GM11168 (cell line): Measurements from ENCODE around the gene ANKRD11.

Experiments
- in situ Hi-C: fragments of 300-500 bp; cut with MboI; formaldehyde crosslinking; loops from one replicate; pipeline ENCODE4 v1.12.0; 2022; ENCODE audit warnings: low sequenced_read_pairs; ENCODE audit not compliant: unreplicated experiment

The ANKRD11 gene

GRCh38 chr16:89242795-89243200 lies 247.6 kb downstream of the ANKRD11 start:
- in situ Hi-C loops: no loop called here

GRCh38 chr16:89241187-89242007 lies 249.0 kb downstream of the ANKRD11 start:
- in situ Hi-C loops: no loop called here

- in situ Hi-C loops: no loop called here
Measured at GRCh38 chr16:89237733-89238132, 252.6 kb downstream of the ANKRD11 start.

- in situ Hi-C loops: no loop called here
Measured at GRCh38 chr16:89233678-89234490, 256.5 kb downstream of the ANKRD11 start.

GRCh38 chr16:89232107-89232506 lies 258.3 kb downstream of the ANKRD11 start:
- in situ Hi-C loops: no loop called here

GRCh38 chr16:89230255-89230654 lies 260.1 kb downstream of the ANKRD11 start:
- in situ Hi-C loops: no loop called here

GRCh38 chr16:89224665-89225064 lies 265.7 kb downstream of the ANKRD11 start:
- in situ Hi-C loops: no loop called here

- in situ Hi-C loops: no loop called here
Measured at GRCh38 chr16:89222931-89223330, 267.4 kb downstream of the ANKRD11 start.

GRCh38 chr16:89221604-89222003 lies 268.8 kb downstream of the ANKRD11 start:
- in situ Hi-C loops: no loop called here

GRCh38 chr16:89219365-89219764 lies 271.0 kb downstream of the ANKRD11 start:
- in situ Hi-C loops: no loop called here
